GM15510 (cell line): ENCODE measurements around the gene TBCEL.

Experiments used
- POLR2A ChIP-seq: IDR thresholded peaks from 3 replicates; pipeline ENCODE4 v1.6.1; 2011; ENCODE audit warnings: borderline replicate concordance; ENCODE audit not compliant: insufficient read length; ENCODE audit errors: extremely low read depth

Gene TBCEL

DNA sequence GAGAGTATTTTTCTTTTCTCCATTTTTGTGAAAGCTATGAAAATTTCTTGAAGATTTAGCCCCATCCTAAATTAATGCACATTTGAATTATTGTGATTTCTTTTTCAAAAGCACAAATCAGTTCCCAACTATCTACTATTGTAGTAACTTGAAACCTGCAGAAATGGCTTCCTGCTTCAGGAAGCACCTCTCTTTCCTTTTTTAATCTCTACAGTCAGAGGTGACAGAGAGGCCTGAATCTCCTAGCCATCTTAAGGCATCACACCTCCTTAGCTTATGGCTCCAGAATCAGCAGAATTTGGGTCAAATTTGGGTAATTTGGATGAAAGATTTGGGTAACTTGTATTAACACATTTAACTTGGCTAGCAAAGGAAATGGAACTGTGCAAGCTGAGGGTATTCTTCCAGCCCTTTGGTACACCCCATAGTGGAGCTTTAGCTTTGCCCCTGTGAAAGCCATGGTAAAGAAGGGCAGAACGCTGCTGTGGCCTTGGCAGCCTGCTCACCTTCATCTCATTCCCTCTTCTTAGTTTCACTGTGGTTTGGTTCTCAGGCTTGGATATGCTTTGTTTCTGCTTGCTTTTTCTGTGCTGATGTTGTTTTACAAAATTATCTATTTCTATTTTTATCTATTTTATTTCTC lies 16.2 kb downstream of the TBCEL start:
- TF ChIP-seq POLR2A, result no peak

DNA sequence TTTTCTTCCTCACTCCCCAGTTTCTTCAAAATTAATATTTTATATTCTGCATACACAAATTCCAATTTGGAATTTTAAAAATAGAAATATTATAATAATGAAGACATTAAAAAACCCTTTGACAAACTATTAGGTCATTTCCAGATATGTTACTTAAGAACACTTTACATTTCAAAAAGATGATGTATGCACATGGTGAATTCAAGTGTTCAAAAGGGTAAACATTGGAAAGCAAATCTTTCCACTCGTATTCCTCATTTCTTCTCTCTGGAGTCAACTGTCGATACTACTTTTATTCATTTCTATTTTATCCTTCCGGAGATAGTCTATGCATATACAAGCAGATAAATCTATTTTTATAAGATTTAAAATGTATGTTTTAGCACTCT lies 16.7 kb downstream of the TBCEL start:
- no peak for TF ChIP-seq POLR2A

DNA sequence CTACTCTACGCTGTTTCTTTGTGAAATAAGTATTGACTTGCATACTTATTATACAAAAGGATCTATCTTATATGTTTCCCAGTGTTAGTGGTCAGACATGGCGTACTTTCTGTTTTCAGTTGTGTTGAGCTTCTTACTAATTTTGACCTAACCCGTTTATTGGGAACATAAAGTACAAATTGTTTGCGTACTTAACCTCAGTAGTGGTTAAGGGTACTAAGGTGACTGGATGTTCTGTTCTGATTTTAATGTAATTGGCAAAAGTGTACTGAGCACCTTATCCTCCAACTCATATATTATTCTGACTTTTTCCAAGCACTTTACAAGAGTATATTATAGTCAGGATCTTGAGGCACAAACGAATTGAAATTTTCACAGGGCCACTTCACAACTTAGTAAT lies 17.2 kb downstream of the TBCEL start:
- TF ChIP-seq POLR2A, result no peak

DNA sequence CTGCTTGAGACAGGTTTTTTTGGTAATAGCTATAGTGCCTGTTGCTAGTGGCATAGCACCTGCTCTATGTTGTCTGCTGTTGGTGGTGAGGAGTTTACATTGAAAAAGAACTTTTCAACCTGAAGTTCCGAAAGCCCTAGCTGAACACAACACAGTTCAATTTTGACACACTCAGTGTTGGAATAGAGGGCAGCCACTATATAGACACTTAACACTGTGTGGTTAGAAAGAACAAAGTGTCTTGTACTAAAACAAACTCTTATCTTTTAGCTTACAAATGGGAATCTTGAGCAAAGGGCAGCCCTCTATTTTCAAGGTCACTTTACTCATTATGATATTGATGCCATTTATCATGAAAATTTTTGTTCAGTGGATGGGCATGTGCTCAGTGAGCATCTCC lies 18.4 kb downstream of the TBCEL start:
- TF ChIP-seq POLR2A, result no peak

DNA sequence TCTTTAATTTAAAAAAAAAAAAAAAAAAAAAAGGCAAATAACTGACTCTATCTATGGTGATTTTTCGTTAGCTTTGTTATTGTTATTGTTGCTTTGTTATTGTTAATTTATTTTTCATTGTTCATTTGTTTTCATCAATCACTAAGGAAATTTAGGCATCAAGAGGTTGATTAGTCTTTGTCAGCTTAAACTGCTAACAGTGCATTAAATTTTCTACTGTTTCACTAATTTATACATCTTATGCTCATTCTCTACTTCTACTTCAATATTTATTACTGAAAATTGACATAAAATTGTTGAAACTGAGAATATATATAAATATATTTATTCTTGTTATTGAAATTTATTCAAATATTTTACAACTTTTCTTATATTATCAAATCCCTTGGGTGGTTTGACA lies 24.0 kb downstream of the TBCEL start:
- TF ChIP-seq POLR2A, result no peak

DNA sequence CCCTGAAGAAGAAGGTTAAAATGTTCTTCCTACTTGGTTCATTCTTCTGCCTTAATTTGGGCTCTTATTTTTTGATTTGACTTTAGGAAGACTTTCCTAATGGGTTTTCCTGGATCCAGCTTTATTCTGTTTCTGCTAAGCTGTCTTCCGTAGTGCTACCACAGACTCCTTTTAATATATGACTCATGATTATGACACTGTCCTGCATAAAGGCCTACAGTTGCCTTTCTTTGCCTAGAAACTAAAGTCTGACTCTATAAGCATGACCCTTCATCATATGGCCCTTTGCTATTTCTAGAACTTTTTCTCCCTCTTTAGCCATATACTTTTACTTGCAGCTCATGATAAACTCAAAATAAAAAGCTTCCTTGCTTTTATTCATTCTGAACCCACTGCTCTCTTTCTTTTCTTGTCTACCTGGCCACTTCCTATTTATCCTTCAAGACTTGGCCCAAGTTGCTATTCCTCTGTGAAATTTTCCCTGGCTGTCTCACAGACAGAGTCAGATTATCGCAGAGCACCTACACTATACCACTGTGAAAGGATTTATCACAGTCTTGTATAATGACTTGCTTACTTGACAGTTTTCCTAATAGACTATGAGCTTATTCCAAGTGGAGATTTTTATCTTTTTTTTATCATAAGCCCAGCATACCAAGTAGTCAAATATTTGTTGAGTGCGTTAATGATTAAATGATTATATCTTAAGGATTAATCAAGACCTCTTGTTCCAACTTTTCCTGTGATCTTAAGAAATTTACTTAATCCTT lies 24.7 kb downstream of the TBCEL start:
- no peak for TF ChIP-seq POLR2A

DNA sequence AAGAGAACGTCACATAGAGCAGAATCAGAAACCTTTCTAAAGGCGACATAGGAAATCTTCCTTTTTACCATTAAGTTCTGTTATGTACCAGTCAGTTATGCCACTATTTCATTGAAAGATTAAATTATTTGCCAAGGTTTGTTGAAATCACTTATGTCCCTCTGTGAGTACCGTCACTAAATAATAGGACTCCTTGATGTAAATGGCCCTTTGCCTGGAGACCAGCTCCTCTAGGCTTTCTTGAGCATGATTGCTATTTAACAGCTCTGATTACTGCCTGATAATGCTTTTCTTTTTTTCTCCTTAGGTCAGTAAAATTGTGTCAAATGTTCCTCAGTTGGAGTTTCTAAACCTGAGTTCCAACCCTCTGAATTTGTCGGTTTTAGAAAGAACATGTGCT lies 29.3 kb downstream of the TBCEL start:
- TF ChIP-seq POLR2A, result no peak

DNA sequence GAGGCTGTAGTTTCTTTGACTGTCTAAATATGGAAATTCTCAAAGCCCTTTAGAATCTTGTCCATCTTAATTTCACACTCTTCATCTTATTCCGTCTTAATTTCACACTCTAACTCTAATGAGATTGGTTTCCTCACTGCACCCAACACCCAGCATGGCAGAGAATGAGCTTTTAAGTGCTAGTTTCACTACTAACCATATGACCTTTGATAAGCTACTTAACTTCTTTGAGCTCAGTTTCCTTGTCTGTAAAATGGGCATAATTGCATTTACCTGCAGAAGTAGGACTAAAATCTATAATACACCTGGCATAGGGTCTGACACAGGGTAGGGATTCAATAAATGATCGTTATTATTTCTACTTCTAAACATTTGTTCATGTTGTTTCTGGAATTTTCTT lies 30.4 kb downstream of the TBCEL start:
- no peak for TF ChIP-seq POLR2A

DNA sequence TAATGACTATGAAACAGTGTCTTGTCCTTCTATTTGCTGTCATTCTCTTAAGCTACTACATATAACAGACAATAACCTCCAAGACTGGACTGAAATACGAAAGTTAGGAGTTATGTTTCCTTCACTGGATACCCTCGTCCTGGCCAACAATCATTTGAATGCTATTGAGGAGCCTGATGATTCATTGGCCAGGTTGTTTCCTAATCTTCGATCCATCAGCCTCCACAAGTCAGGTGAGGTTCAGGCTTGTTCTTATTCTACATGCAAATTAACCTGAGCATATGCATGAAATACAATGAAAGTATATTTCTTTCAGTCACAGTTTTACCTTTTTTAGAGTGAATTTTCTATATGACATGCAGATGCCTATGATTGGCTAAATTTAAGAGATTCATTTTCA lies 31.2 kb downstream of the TBCEL start:
- no peak for TF ChIP-seq POLR2A

DNA sequence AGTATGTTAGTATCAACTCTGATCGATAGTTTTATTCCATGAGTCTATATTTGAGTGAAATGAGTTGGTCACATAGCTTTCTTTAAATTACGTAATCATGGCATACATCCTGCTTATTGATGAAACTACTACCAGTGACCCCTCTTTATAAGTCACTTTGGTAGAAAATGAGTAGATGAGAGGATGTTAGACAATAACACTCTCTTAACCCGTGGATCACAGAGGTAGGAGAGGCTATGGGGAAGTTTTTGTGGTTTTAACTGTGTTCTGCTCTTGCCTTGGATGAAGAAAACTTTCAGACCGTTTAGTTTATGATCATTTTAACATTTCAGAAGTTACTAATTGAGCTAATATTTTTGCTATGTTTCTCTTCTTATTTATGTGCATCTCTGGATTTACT lies 34.0 kb downstream of the TBCEL start:
- no peak for TF ChIP-seq POLR2A

DNA sequence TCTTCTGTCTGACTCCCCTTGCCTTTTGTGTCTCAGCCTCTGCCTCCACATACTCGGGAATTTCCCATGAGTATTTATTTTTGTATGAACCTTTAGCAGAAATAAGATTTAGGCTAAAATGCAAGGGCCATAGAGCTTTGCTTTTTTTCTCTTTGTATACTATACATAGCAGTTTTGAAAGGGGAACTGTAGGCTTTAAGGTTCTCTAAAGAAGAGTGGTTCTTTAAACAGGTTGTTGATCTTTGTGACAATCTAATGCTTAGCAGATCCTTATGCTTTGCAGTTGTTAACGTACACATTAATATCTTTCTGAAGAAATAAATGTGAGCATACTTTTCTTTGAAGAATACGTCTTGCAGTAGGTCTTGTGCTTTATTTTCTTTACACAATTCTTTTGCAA lies 35.0 kb downstream of the TBCEL start:
- TF ChIP-seq POLR2A, result no peak

DNA sequence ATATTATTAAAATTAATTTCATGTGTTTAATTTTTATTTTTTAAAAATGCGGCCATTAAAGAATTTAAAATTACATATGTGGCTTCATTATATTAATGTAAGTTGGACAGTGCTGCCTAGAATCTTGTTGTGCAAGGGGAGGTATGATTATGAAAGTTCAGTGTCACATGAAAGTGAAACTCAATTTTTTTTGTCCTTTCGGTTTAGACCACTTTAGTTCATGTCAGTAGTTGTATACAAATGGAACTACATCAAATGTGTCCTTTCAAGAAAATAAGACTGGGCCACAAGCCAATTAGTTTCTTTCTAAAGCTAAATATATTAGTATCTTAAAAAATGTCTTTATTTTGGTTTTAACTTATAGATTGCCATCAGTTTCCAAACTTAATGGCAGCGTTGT lies 35.7 kb downstream of the TBCEL start:
- no peak for TF ChIP-seq POLR2A

DNA sequence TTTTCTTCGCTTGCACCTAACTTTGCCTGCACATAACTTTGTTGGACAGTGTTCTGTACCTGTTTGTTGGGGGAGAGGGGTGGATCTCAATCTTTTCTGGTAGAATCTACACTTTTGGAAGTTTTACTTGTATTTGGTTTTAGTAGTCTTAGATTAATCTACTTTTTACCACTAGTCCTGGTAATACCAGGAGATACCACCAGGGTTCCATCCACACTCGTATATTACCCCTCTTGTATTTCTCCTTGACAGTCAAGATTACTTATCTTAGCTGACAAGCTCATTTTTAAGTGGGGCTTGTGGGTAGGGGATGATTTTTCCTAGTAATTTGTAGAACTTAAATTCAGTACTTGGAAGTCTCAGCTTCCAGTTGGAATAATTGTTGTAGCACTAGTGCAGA lies 39.8 kb downstream of the TBCEL start:
- TF ChIP-seq POLR2A, result no peak

DNA sequence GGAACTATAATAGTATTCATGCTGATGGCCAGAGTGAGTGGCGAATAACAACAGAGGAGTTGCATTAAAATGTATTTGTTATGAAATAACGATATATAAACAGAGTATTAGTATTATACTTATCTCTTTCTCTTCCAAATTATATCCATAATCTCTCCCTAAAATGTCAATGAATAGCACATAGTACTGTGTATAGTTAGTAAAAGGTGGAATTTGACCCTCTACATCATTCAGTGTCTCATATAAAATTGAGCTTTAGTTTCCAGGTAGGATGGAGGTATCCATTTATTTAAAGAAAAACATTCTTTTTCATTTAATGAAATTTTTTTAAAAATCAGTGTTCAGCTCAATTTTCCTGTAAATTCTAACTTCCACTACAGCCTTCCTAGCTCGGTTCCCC lies 42.7 kb downstream of the TBCEL start:
- no peak for TF ChIP-seq POLR2A

DNA sequence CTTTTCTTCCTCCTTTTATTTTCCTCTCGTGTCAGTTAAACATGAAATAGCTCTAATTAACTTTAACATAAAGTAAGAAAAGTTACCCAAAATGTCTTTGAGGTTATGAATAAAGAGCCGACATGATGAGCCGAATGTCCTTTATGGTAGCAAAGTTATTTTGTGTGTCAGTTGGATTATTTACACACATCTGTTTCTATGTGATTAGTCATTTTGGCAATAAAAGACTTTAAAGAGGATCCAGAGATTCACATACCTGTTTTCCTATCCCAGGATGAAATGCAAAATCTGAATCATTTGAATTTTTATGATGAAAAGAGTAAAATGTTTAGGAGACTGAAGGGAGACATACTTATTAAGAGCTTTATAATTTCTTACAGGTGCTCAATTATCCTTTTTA lies 43.1 kb downstream of the TBCEL start:
- no peak for TF ChIP-seq POLR2A

DNA sequence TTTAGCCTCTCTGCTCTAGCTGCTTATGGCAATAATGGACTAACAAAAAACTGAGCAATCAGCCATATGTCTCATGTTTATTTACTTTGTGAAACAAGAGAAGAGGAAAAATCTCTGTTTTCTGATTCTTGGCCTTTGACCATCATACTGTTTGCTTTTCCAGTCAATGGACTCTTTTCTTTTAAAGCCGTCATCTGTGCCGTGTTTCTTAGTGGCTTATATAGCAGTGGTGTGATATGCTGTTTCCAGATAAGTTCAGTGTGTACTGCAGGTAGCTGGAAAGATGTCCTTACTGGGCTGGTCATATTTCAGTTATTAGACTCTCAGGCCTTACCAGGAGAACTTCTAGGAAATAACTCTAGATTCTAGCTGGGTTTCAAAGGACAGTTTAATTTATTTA lies 43.6 kb downstream of the TBCEL start:
- no peak for TF ChIP-seq POLR2A

DNA sequence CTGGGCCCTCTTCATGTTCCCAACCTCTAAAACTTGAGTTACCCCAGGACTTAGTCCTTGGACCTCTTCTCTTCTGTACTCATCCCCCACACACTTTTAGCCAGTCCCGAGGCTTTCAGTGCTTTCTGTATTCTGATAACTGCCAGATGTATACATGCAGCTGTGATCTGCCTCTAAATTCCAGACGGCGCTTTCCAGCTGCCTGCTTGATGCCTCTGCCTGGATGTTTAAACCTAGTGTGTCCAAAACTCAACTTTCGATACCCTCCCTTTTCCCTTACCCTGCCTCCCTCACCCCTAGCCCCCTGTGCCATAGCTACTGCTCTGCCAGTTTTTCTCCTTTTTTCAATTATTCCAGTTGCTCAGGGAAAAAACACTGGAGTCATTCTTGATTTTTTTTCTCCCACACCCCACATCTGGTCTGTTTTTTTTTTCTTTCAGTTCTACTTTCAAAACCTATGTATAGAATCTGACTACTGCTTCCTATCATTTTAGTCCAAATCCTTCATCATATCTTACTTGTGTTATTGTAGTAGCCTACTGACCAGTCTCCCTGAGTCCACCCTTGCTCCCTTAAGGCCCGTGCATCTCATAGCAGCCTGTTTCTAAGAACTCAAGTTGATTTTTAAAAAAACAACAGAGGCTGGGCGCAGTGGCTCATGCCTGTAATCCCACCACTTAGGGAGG lies 44.2 kb downstream of the TBCEL start:
- no peak for TF ChIP-seq POLR2A

DNA sequence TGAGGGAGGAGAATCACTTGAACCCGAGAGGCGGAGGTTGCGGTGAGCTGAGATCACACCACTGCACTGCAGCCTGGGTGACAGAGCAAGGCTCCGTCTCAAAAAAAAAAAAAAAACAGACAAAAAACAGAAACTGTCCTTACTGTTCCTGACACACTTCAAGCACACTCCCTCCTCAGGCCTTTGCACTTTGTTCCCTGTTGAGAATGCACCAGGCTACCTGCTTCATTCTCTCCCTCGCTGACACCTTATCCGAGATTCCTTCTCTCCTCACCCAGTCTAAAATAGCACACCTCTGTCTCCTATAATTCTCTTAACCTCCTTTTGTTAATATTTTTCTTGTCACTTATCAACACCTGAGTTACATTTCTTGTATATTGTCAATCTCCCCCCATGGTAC lies 44.9 kb downstream of the TBCEL start:
- TF ChIP-seq POLR2A, result no peak
